Measurements from ENCODE around the gene ZNF20. TPM values are rescaled to one million over a fixed set of nuclear protein-coding genes. Genes with fewer than 3 reads are reported as not detected.
A peak's percentile ranks its signal among the peaks of the same experiment; 100 is the strongest.

ZNF20 gene
- total RNA-seq, 1 experiment from 2014 or later, result 2.0 TPM

GRCh38 chr19:12163826-12164225 is 23.7 kb upstream of the ZNF20 start:
- no peak for DNase-seq
- Mint-ChIP-seq H3K27me3 (ENCODE audit: unreplicated experiment) (no peaks in the 10 kb centered on the region), H3K4me1 (ENCODE audit: low read depth, unreplicated experiment) (peaks cover 9% of the 10 kb centered on the region), H3K9me3 (ENCODE audit: low read depth, unreplicated experiment) (peaks cover 5% of the 10 kb centered on the region), H3K36me3 (ENCODE audit: insufficient read depth, unreplicated experiment) (peaks cover 25% of the 10 kb centered on the region), H3K27ac (ENCODE audit: unreplicated experiment) (peak overlapping the region; percentile 96), H3K4me3 (ENCODE audit: low read depth, unreplicated experiment) (peak overlapping the region; percentile 92)
- intact Hi-C loops (cut with micrococcal nuclease; ENCODE audit: unreplicated experiment), result no loop called here
- no TSS peak for BruUV-seq (replicated peaks)
- CTCF ChIA-PET, result interaction anchor here (0.5 to 1.3 kb wide), 2 partner anchors 75 to 366 kb away, joined by 3 to 4 read pairs; no protein-coding TSS in a partner anchor
- TF ChIP-seq, protein P1, sequence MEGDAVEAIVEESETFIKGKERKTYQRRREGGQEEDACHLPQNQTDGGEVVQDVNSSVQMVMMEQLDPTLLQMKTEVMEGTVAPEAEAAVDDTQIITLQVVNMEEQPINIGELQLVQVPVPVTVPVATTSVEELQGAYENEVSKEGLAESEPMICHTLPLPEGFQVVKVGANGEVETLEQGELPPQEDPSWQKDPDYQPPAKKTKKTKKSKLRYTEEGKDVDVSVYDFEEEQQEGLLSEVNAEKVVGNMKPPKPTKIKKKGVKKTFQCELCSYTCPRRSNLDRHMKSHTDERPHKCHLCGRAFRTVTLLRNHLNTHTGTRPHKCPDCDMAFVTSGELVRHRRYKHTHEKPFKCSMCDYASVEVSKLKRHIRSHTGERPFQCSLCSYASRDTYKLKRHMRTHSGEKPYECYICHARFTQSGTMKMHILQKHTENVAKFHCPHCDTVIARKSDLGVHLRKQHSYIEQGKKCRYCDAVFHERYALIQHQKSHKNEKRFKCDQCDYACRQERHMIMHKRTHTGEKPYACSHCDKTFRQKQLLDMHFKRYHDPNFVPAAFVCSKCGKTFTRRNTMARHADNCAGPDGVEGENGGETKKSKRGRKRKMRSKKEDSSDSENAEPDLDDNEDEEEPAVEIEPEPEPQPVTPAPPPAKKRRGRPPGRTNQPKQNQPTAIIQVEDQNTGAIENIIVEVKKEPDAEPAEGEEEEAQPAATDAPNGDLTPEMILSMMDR (IDR thresholded peaks at IDR 0.05; ENCODE audit: unreplicated experiment), result no peak

- intact Hi-C loops (cut with micrococcal nuclease; ENCODE audit: unreplicated experiment), result no loop called here
- Mint-ChIP-seq H3K4me1 (ENCODE audit: low read depth, unreplicated experiment) (peaks cover 9% of the 10 kb centered on the region), H3K27ac (ENCODE audit: unreplicated experiment) (peak within 1 kb of the TSS; percentile 96), H3K27me3 (ENCODE audit: unreplicated experiment) (no peaks in the 10 kb centered on the region), H3K9me3 (ENCODE audit: low read depth, unreplicated experiment) (peaks cover 5% of the 10 kb centered on the region), H3K4me3 (ENCODE audit: low read depth, unreplicated experiment) (peak within 1 kb of the TSS; percentile 92), H3K36me3 (ENCODE audit: insufficient read depth, unreplicated experiment) (peaks cover 25% of the 10 kb centered on the region)
- no TSS peak for BruUV-seq (replicated peaks)
- CTCF ChIA-PET, result interaction anchor here (0.5 to 1.3 kb wide), 4 partner anchors 75 to 366 kb away, joined by 3 to 4 read pairs (median 3); partner anchors contain the start of gene ZNF442
- TF ChIP-seq, protein P1 (IDR thresholded peaks at IDR 0.05; ENCODE audit: unreplicated experiment), result no peak
- DNase-seq, result peak; percentile 84
Observed at GRCh38 chr19:12162882-12163806, 23.0 kb upstream of the ZNF20 start, which contains the start of gene ZNF136. Gene ZNF136 (plus strand): TSS chr19:12163096. CDS start chr19:12163204, 108 bp downstream.

DNA sequence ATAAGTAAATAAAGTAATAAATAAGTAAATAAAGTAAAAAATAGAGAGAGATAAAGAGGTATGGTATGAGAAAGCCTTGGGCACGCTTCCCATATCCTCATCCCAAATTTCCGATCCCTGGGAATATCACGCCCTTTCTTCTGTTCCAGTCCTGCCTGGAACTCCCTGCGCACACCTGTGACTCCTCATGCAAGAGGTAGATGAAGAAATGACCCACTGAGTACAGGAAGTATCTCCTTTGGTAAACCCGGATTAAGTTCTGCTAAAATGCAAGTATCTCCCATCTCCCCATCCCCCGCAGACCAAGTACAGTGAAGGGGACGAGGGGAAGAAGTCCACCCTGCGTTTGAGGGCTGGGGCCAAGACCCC is 22.3 kb upstream of the ZNF20 start:
- no peak for DNase-seq
- BruUV-seq (replicated peaks), result no TSS peak
- Mint-ChIP-seq H3K36me3 (ENCODE audit: insufficient read depth, unreplicated experiment) (peaks cover 25% of the 10 kb centered on the region), H3K4me3 (ENCODE audit: low read depth, unreplicated experiment) (peak overlapping the region; percentile 92), H3K9me3 (ENCODE audit: low read depth, unreplicated experiment) (peaks cover 5% of the 10 kb centered on the region), H3K27ac (ENCODE audit: unreplicated experiment) (peak overlapping the region; percentile 96), H3K4me1 (ENCODE audit: low read depth, unreplicated experiment) (peaks cover 9% of the 10 kb centered on the region), H3K27me3 (ENCODE audit: unreplicated experiment) (no peaks in the 10 kb centered on the region)
- intact Hi-C loops (cut with micrococcal nuclease; ENCODE audit: unreplicated experiment), result no loop called here
- CTCF ChIA-PET, result interaction anchor here (0.7 to 1.3 kb wide), 3 partner anchors 203 to 365 kb away, joined by 3 read pairs; partner anchors contain the start of gene ZNF442
- TF ChIP-seq, protein P1 (IDR thresholded peaks at IDR 0.05; ENCODE audit: unreplicated experiment), result no peak

GRCh38 chr19:12159773-12160414 is 19.7 kb upstream of the ZNF20 start:
- peaks cover 16% of the 10 kb centered on the region for H3K36me3 Mint-ChIP-seq (ENCODE audit: insufficient read depth, unreplicated experiment)
- intact Hi-C loops (cut with micrococcal nuclease; ENCODE audit: unreplicated experiment), result no loop called here
- TF ChIP-seq, protein P1 (IDR thresholded peaks at IDR 0.05; ENCODE audit: unreplicated experiment), result no peak
- H3K27ac Mint-ChIP-seq (ENCODE audit: unreplicated experiment), result no peak overlapping the region
- peaks cover 9% of the 10 kb centered on the region for H3K4me1 Mint-ChIP-seq (ENCODE audit: low read depth, unreplicated experiment)
- H3K27me3 Mint-ChIP-seq (ENCODE audit: unreplicated experiment), result no peaks in the 10 kb centered on the region
- peaks cover 5% of the 10 kb centered on the region for H3K9me3 Mint-ChIP-seq (ENCODE audit: low read depth, unreplicated experiment)
- BruUV-seq (replicated peaks), result no TSS peak
- DNase-seq, result no peak
- H3K4me3 Mint-ChIP-seq (ENCODE audit: low read depth, unreplicated experiment), result no peak overlapping the region
- CTCF ChIA-PET, result no interaction called here

Measured in Calu3 (cell line).